Retinal pigment epithelial cell (primary cell): Measurements from ENCODE around the gene C1R.
"Not testable (repeated sequence)": the region's sequence is repeated elsewhere in the genome, so short reads cannot be mapped to it uniquely, and the experiment has no call there.

Experiments used
- DNase-seq: peaks from one replicate; pipeline ENCODE4 v3.0.0-alpha.2; 2010; ENCODE audit warnings: low read depth
- H3K4me3 ChIP-seq: 2 replicates; pipeline ENCODE4 v1.5.1; 2011; ENCODE audit warnings: mild to moderate bottlenecking, low read length, control low read depth, moderate library complexity
- TF ChIP-seq, protein P1 (sequence below): conservative IDR thresholded peaks from 2 replicates; pipeline ENCODE4 v1.5.1; 2011; ENCODE audit warnings: low read depth, low read length, control low read depth, inconsistent platforms

Gene C1R

GRCh38 chr12:7054925-7055324 lies 37.3 kb downstream of the C1R start:
- H3K4me3 ChIP-seq = no peak overlapping the region
- TF ChIP-seq, protein P1, sequence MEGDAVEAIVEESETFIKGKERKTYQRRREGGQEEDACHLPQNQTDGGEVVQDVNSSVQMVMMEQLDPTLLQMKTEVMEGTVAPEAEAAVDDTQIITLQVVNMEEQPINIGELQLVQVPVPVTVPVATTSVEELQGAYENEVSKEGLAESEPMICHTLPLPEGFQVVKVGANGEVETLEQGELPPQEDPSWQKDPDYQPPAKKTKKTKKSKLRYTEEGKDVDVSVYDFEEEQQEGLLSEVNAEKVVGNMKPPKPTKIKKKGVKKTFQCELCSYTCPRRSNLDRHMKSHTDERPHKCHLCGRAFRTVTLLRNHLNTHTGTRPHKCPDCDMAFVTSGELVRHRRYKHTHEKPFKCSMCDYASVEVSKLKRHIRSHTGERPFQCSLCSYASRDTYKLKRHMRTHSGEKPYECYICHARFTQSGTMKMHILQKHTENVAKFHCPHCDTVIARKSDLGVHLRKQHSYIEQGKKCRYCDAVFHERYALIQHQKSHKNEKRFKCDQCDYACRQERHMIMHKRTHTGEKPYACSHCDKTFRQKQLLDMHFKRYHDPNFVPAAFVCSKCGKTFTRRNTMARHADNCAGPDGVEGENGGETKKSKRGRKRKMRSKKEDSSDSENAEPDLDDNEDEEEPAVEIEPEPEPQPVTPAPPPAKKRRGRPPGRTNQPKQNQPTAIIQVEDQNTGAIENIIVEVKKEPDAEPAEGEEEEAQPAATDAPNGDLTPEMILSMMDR = no peak
- DNase-seq = no peak

- not testable (repeated sequence) for DNase-seq, H3K4me3 ChIP-seq
Observed at GRCh38 chr12:7049973-7050372, 42.3 kb downstream of the C1R start.

DNA sequence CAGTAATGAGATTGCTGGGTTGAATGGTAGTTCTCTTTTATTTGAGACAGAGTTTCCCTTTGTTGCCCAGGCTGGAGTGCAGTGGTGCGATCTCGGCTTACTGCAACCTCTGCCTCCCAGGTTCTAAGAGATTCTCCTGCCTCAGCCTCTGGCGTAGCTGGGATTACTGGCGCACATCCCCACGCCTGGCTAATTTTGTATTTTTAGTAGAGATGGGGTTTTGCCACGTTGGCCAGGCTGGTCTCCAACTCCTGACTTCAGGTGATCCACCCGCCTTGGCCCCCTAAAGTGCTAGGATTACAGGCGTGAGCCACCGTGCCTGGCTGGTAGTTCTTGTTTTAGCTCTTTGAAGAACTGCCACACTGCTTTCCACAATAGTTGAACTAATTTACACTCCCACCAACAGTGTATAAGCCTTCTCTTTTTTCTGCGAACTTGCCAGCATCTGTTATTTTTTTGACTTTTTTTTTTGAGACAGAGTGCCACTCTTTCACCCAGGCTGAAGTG lies 42.7 kb downstream of the C1R start:
- not testable (repeated sequence) for H3K4me3 ChIP-seq, DNase-seq

DNA sequence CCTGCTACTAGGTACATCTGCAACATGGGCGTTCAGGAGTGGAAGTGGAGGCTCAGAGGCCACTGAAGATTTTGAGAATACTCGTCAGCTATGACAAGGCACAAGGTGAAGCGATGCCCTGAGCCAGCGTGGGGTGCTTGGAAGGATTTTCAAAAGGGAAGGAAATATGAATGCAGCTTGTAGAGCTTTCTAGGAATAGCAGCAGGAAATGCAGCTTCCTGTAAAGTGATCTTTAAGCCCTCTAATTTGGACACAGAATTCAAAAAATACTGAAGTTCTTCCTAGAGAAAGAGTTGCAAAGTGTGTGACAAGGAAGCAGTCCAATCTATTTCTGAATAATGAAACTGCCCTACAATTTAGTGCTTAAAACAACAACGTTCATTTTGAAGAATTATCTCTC lies 44.9 kb downstream of the C1R start:
- TF ChIP-seq, protein P1 = no peak
- H3K4me3 ChIP-seq = no peak overlapping the region
- DNase-seq = no peak

DNA sequence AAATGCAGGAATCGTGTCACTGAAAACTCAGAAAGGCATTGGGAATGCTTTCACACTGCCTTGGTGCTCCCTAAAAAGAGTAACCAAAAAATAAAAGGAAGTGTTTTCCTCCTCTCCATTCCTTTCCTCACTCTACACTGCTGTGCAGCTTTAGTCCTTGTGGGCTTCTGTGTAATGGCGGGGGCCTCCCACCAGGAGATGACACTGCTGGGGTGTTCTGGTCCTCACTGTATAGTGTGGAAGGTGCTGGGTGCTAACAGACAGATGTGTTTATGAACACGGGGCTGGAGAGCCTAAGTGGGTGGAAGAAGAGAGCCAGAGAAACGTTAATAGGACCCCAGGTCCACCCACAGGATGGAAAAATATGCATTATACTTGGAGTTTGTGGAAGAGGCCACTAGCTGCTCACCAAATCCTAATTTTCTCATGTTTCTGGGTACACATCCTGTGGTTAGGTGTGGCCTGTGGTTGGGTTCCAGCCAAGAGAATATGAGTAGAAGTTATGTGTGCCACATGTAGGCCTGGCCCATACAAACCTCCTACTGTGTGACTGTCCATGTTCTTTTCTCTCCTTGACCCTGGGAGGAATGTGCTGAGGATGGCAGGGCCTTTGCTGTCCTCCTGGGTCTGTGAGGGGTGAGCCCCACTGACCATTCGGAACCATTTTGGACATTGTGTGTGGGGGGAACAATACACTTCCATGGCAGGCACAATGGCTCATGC lies 45.7 kb downstream of the C1R start:
- DNase-seq = no peak
- no peak overlapping the region for H3K4me3 ChIP-seq
- TF ChIP-seq, protein P1 = no peak

DNA sequence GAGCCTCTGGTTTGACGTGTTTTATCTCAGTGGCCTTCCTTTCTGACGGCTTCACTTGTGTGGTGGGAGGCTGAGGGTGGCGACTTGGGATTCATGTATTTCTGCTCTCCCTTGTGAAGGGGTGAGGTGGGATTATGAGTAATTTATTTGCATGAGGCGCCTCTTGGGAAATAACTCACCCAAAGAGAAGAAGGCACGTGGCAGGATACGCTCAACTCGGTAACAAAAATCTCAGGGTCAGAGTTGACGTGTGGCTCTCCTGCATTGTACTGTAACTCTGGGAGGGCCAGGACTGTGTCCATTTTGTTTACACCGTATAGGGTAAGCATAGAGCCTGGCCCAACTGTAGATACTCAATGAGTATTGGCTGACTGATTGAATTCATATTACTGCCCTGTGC lies 46.3 kb downstream of the C1R start:
- TF ChIP-seq, protein P1 = no peak

GRCh38 chr12:7042842-7043241 lies 49.4 kb downstream of the C1R start:
- TF ChIP-seq, protein P1 = peak; percentile 40
- no peak for DNase-seq
- no peak overlapping the region for H3K4me3 ChIP-seq

More for the DNA sequence above, 46.3 kb downstream of the C1R start:
- DNase-seq = no peak
- no peak overlapping the region for H3K4me3 ChIP-seq

- TF ChIP-seq, protein P1 = no peak
- DNase-seq = no peak
- no peak overlapping the region for H3K4me3 ChIP-seq
Observed at GRCh38 chr12:7039403-7039802, 52.8 kb downstream of the C1R start.
